Lower leg skin (tissue), 3 donors: Measurements from ENCODE around the gene TMEM144.

ENCODE experiments used
- CTCF ChIP-seq, 3 donors: fragments of 450-650 bp; IDR thresholded peaks; one replicate each; pipeline ENCODE4 v1.5.1; 2016; ENCODE audit warnings: antibody characterized with exemption in 3 of 3, mild to moderate bottlenecking in 3 of 3, moderate library complexity in 2 of 3
- POLR2A ChIP-seq, 2 donors: fragments of 450-650 bp; IDR thresholded peaks; one replicate each; pipeline ENCODE4 v1.6.1; 2016 to 2017; ENCODE audit warnings: antibody characterized with exemption in 2 of 2, mild to moderate bottlenecking in 1 of 2, moderate library complexity in 1 of 2

- TF ChIP-seq CTCF (IDR thresholded peaks at IDR 0.05) (no peak), POLR2A (IDR thresholded peaks at IDR 0.05) (no peak)
Observed at GRCh38 chr4:158211222-158211621, 936 bp downstream of the TMEM144 start.
